Measurements from ENCODE around the gene SLC66A1. TPM values are rescaled to one million over a fixed set of nuclear protein-coding genes. Genes with fewer than 3 reads are reported as not detected.

Gene SLC66A1
- total RNA-seq, 1 experiment from 2014 or later: 27.7 TPM

GRCh38 chr1:19310720-19311502, 1.2 kb upstream of the SLC66A1 start:
- H2AFZ ChIP-seq (ENCODE audit: low read length): peak overlapping the region; percentile 89
- H3K27ac ChIP-seq (ENCODE audit: low read length): no peak overlapping the region
- H3K9me2 ChIP-seq (replicated peaks; ENCODE audit: low read length): no peaks in the 10 kb centered on the region
- peak overlapping the region; percentile 94 for H3K4me3 ChIP-seq (ENCODE audit: low read length)
- H3K36me3 ChIP-seq (ENCODE audit: low read depth, low read length): peaks cover 20% of the 10 kb centered on the region; the same call in 1 of the 2 replicates
- H3K9ac ChIP-seq (ENCODE audit: low read length): peak overlapping the region; percentile 95
- ATAC-seq (peak; percentile 15), DNase-seq (no peak)
- BruUV-seq (replicated peaks): TSS peak; percentile 56
- H4K20me1 ChIP-seq (ENCODE audit: low read length): 0 out of 2 replicates have a peak, but pooled peaks cover 8% of the 10 kb centered on the region
- H3K79me2 ChIP-seq (ENCODE audit: low read length): peaks cover 60% of the 10 kb centered on the region
- peaks cover 48% of the 10 kb centered on the region for H3K4me1 ChIP-seq (ENCODE audit: insufficient read depth, low read length)
- H3K27me3 ChIP-seq (ENCODE audit: low read length): no peaks in the 10 kb centered on the region
- H3K4me2 ChIP-seq (ENCODE audit: low read length): peak overlapping the region; percentile 96
- no peaks in the 10 kb centered on the region for H3K9me3 ChIP-seq (ENCODE audit: low read length)
- intact Hi-C loops (cut with micrococcal nuclease): no loop called here
- CTCF ChIA-PET: no interaction called here
- H3F3A ChIP-seq (ENCODE audit: low read length, unreplicated experiment): no peaks in the 10 kb centered on the region
- TF ChIP-seq EZH2phosphoT487 (IDR thresholded peaks at IDR 0.05; ENCODE audit: borderline replicate concordance, low read length): no peak
- TF ChIP-seq EZH2 (IDR thresholded peaks at IDR 0.05; ENCODE audit: low read length, unreplicated experiment): no peak
- TF ChIP-seq CTCF (conservative IDR thresholded peaks at IDR 0.05; ENCODE audit: low read depth, low read length): no peak
- POLR2A ChIA-PET (ENCODE audit: unreplicated experiment): no interaction called here

GRCh38 chr1:19311503-19311930, 609 bp upstream of the SLC66A1 start:
- BruUV-seq (replicated peaks): no TSS peak
- peaks cover 19% of the 10 kb centered on the region; the same call in 1 of the 2 replicates for H3K36me3 ChIP-seq (ENCODE audit: low read depth, low read length)
- peak overlapping the region; percentile 96 for H3K4me2 ChIP-seq (ENCODE audit: low read length)
- H3K9me3 ChIP-seq (ENCODE audit: low read length): no peaks in the 10 kb centered on the region
- H3K9me2 ChIP-seq (replicated peaks; ENCODE audit: low read length): no peaks in the 10 kb centered on the region
- no peaks in the 10 kb centered on the region for H3F3A ChIP-seq (ENCODE audit: low read length, unreplicated experiment)
- DNase-seq (no peak), ATAC-seq (peak; percentile 33)
- H3K4me3 ChIP-seq (ENCODE audit: low read length): peak overlapping the region; percentile 94
- CTCF ChIA-PET: no interaction called here
- POLR2A ChIA-PET (ENCODE audit: unreplicated experiment): no interaction called here
- peak overlapping the region; percentile 89 for H2AFZ ChIP-seq (ENCODE audit: low read length)
- peak overlapping the region; percentile 95 for H3K9ac ChIP-seq (ENCODE audit: low read length)
- TF ChIP-seq EZH2 (IDR thresholded peaks at IDR 0.05; ENCODE audit: low read length, unreplicated experiment) (no peak), CTCF (conservative IDR thresholded peaks at IDR 0.05; ENCODE audit: low read depth, low read length) (no peak), EZH2phosphoT487 (IDR thresholded peaks at IDR 0.05; ENCODE audit: borderline replicate concordance, low read length) (no peak)
- H3K79me2 ChIP-seq (ENCODE audit: low read length): peaks cover 60% of the 10 kb centered on the region
- H3K27ac ChIP-seq (ENCODE audit: low read length): no peak overlapping the region
- intact Hi-C loops (cut with micrococcal nuclease): no loop called here
- peaks cover 48% of the 10 kb centered on the region for H3K4me1 ChIP-seq (ENCODE audit: insufficient read depth, low read length)
- no peaks in the 10 kb centered on the region for H3K27me3 ChIP-seq (ENCODE audit: low read length)
- H4K20me1 ChIP-seq (ENCODE audit: low read length): 0 out of 2 replicates have a peak, but pooled peaks cover 8% of the 10 kb centered on the region
